HEK293 (cell line): ENCODE measurements around the gene GAS2L3.

Source experiments
- CTCF ChIP-seq: fragments of 450-650 bp; formaldehyde crosslinking; IDR thresholded peaks from 2 replicates; pipeline ENCODE4 v1.5.1; 2016; ENCODE audit warnings: missing biosample characterization, missing genetic modification characterization
- MYNN ChIP-seq: fragments of 450-650 bp; formaldehyde crosslinking; IDR thresholded peaks from 2 replicates; pipeline ENCODE4 v1.5.1; 2016; ENCODE audit warnings: missing biosample characterization, missing genetic modification characterization, borderline replicate concordance

- TF ChIP-seq CTCF (tag by site-specific recombination) (no peak), MYNN (tag by site-specific recombination) (no peak)
Measured at GRCh38 chr12:100566887-100567637, 6.4 kb upstream of the GAS2L3 start.
